GM21529 (cell line): ENCODE results near the gene RARB.

ENCODE experiments used
- ATAC-seq: cut with Tn5 transposase; IDR thresholded peaks from one replicate; pipeline ENCODE4 v1.9.1; 2021; ENCODE audit not compliant: unreplicated experiment

RARB gene

DNA sequence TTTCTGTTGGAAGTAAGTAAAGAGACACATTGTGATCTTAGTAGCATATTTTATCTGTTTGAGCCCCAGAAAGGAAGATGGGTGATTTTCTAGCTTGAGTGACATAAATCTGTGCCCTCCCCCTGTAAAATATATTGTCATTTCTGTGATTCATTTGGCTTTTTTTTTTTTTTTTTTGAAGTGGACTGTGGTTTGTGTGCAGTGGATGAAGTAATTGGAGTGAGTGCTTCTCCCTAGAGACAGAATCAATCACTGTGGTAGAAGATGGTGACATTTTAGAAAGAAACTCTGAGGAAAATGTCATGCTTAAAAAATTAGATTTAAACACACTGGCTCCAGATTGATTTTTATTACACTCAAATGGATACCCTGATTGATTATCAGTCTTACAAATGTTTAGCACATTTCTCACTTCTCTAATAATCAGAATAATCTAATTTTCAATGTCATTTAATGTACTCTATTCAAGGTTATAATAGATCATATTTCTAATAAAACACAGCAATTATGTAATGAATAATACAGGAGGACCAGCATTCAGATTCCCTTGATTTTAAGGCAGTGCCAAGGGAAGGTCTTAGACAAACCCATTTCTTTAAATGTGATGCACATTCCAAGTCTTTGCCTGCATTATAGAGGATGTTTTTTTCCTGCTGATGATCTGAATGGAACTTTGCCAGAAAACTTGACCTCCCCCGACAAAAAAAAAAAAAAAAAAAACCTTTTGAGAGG, 120.0 kb downstream of the RARB start:
- ATAC-seq: no peak

DNA sequence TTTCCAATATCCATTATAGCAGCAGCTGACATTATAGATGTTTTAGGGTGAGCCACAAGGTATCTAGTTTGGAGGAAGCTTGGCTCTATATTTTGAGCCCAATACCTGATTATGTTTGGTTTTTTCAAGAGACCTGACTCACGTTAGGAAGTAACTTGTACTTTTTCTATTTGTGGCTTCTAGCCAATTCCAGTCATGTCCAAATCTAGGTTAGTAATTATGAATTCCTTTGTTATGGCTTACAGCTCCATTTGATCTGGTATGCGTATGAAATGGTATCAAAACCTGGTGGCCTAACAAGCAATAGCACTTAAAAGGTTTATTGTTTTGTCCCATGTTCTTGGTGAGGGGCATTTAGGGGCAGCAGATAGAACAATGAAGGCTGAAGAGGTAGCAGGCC, 120.8 kb downstream of the RARB start:
- ATAC-seq: no peak

DNA sequence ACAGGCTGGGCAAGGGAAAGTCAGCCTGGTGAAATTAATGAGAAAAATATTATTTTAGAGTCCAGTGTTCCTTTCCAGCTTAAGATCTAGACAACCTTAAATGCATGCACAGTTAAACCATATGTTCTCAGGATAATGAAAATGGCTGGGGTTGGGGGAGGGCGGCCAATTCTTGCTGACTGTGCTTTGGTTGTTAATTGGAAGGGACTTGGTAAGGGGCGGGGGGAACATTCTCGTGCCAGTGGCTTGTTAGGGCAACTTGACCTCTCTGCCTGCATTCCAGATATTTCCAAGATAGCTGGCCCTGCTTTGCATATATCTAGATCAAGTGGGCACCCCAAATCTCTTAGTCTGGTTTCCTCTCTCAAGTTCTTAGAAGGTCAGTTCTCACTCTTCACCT, 124.2 kb downstream of the RARB start:
- no peak for ATAC-seq

DNA sequence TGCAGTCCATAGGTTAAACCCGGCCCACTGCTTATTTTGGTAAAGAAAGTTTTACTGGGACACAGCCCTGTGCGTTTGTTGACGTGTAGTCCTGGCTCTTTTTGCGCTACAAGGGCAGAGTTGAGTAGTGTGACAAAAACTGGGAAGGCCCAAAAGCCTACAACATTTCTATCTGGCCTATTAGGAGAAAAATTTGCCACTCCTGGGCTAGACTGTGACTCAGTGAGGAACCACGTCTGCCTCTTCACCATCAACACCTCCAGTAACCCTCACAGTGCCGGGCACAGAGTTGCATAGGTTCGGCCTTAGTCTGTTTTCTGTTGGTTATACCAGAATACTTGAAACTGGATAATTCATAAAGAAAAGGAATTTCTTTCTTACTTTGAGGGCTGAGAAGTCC, 126.3 kb downstream of the RARB start:
- ATAC-seq: no peak

DNA sequence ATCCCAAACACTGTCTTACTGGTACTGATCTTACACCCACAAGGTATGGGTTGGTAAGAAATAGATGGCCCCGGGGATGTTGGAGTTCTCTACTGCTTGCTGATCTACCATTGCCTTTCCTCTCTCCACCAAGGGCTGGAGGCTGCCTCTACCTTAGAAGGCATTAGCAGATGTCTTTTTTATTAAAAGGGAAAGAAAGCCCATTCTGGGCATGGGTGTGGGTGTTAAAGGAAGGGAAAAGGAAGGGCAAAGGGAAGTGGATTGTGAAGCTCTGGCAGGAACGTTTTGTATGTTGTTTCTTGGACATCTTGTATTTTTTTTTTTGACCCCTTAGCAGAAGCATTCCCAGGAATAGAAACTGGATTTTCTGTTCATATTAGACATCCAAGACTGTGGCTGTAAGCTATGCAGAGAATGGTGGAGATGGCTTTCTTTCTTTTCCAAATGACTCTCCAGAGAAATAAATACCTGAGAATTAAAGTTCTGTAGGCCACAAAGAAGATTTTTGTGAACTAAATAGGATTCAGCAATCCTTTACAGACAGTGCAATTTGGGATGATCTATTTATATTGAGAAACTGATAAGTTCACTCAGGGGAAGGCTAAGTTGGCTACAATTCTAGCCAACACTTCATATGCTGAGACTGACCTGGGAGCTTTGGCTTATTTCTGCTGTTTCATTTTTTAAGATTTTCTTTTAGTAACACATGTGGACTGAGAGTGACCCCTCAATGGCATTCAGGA, 127.8 kb downstream of the RARB start:
- ATAC-seq: no peak

DNA sequence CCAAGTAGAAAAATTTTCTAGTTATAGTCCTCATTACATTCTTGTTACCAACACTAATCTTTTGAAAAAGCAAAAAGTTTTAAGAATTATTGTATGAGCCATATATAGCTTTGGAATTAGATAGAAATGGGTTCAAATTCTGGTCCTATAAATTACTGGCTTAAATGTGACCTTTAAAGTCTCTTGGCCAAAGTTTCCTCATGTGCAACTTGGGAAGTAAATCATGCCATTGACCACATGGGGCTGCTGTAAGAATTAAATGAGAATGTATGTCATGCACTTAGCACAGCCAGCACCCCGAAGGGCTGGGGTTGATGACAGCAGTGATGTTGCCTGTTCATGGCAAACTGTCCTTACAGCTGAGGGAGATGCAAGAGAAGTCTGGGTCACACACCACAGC, 128.4 kb downstream of the RARB start:
- no peak for ATAC-seq

DNA sequence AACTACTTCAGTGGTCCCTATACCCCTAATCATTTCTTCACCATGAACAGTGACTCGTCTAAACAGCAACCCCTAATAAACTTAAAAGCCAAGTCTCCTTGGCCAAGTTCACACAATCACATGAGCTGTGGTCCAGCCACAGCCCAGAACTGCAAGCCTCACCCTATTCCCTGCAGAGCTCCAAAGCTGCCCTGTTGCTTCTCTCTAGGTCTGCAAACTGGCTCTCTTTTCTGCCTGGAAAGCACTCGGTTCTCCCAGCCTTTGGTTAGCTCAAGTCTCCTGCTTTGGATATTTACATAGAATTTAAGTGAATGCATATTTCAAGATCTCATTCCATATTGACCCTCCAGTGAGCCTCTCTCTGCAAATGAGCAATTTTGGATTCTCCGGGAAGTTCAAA, 129.6 kb downstream of the RARB start:
- no peak for ATAC-seq

DNA sequence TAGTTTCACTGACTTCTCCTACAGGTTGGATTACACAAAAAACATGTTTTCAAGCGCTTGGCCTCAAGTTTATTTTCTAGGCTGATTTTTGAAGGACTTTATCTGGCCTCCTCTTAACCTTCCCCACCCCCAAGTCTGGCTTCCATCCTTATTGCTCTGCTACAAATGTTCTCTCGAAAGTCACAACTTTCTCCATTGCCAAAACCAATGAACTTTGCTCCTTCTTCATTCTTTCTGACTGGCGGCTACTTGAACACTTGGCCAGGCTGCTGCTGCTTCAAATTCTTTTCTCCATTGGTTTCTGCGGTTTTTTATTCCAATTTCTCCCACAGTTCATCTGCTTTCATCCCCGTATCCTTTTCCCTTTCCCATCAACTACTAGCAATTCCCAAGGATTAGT, 130.1 kb downstream of the RARB start:
- ATAC-seq: no peak

DNA sequence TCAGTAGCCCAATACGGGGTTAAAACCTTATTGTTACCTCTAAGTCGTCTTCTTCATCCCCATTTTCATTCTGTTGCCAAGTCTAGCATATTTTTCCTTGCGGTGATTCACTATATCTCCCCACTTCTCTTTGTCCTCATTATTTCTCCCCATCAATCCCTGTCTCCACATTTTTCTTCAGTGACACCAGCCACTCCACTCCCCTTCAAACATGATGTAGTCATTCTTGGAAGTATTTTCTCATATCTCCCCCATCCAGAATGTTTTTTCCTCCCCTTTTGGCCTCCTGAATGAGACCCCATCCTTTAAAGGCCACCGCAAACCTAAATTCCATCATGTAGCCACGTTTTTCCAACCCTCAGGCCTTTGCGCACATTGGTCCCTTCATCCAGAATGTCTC, 130.7 kb downstream of the RARB start:
- ATAC-seq: no peak

DNA sequence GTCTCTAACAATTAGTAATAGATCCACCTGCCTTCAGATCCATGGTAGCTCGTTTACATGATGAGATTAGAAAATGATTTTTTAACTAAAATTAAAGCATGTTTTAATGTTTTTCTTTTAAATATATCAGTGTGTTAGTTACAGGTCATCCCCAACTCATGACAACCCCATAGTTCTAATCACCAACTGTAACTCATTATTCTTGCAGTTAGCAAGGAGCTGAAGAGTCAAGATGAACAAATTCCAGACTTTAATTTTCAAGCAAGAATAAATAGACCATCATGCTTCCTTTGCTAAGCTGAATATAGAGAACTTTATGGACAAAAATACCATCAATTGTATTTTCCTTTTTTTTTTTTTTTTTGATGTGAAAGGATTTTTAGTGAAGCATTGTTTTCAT, 135.5 kb downstream of the RARB start:
- ATAC-seq: no peak

DNA sequence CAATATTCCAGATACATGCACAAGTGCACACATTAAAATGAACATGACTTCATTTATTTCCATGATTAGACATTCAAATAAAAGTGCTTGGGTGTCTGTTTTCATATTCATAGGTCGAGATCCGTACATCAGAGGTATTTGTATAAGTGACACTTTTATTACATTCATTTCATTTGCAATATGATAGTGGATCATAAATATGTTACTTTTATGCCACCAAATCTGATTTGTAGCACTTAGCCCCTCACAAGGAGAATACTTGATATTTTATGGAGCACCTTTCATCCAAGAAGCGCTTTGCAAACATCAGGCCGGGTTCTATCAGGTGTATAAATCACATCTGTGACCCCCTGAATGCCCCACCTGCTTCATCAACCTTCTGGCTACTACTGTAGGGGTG, 136.0 kb downstream of the RARB start:
- no peak for ATAC-seq

DNA sequence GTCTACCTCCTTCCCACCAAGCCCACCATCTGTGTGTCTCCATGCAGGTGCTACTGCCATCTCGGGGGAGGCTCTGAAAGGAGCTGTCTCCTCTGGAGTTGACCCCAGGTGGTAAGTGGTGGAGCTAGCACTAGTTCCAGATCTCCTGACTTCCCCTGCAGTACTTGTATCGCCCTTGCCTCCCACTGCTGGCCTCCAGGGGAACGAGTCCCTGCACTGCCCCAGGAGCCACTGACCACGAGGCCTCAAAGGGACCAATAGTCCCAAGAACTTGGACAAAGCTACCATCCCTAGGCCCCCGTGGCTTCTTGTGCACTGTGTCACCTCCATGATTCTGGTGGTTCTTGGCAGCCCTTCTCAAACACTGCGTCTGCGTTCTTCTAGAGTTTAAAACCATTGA, 137.7 kb downstream of the RARB start:
- no peak for ATAC-seq

DNA sequence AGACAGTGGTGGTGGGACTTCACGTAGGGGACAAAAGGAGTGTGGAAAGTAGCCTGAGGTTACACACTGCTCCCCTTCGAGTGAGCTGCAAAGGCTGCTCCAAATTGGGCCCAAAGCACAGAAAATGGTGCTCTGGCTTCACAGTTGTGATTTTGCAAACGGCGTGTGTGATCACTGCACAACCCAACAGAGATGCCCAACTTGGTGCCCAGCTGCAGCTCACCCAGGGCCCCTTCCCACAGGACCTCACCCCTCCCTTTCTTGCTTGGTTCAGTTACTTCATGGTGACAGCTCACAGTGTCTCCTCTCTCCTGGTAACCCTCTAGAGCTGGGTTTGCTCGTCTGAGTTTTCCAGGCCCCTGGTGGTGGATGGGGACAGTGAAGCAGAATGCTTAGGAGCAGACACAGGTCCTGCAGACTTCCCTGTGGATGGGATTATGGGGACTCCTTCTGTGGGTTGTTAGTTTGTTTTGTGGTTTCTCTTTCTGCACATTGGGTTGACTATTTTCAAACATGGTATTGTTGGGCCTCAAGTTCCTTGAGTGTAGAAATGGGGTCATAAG, 138.4 kb downstream of the RARB start:
- ATAC-seq: no peak

DNA sequence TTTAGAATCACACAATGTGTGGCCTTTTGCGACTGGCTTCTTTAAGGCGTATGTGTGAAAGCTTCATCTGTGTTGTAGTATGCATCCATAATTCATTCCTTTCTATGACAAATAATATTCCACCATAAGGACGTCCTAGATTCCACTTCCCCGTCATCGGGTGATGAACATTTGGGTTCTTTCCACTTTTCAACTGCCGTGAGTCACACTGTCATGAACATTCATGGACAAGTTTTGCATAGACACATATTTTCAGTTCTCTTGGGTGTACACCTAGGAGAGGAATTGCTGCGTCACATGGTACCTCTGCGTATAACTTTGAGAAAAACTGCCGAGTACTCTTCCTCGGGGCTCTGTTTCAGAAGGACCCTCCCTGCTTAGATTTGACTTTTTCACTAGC, 139.3 kb downstream of the RARB start:
- no peak for ATAC-seq

DNA sequence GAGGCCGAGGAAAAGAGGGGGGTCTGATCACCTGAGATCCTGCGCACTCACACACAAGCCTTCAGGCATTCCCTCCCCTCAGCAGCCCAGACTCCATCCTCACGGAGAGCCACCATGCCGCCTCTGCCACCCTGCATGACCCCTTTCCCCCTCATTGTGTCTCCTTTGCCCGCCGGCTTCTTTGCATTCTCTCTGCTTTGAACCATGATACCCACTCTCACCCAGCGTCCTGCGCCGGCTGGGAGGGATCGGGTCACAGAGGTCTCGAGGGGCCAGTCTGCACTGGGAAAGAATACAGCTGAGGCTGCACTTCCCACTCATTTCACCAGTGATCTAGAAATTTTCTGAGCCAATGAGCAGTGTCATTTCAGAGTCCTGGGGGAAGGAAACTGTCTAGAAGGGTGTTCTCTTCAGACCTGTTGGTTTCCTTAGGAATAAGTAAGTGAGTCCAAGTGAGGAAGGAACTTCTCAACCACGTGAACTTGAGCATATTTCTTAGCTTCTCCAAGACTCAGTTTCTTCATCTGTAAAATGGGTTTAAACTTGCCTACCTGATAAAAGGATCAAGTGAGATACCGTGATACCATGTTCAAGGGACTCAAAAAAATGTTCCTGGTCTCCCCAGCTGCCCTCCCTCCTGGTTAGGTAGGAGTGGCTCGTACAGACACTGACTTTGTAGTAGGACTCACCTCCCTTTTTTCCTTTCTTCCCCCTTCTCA, 139.9 kb downstream of the RARB start:
- no peak for ATAC-seq

DNA sequence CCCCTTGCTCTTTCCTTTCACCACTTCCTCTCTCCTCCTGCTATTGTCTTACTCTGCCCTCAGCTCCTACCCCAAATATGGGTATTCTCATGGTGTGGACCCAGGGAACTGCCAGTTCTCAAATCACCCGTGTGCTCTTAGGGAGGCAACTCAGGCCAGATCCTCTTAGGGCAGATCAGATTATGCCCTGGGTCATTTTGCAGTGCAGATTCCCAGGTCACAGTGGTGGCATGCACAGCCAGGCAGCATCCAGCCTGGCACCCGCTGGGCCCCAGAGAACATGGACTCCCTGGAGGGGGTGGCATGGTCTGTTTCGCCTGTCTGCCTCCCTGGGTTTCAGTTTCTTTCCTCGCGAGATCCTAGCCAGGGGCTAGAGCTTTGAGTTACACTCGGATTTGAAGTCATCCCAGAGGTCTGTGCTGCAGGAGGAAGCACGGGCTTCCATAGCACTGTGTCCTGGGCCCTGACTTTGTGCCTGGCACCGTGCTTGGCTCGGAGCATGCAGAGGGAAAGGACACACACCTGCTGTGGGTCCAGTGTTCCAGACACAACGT, 140.5 kb downstream of the RARB start:
- no peak for ATAC-seq

DNA sequence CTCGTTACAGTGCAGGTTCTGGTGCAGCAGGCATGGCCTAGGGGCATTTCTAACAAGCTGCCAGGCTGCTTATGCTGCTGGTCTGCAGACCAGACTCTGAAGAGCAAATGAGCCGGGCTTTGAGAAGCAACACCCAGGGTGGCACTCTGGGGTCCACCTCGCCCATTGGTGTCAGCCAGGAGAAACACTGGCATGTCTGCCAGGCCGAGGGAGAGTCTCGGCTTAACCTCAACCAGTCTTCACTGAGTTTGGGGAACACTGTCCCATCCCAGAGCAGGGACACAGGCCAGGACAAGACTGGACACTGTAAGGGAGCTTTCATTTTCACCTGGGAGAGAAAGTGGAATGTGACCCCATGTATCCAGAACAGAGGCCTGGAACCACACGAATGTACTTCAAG, 143.2 kb downstream of the RARB start:
- ATAC-seq: no peak

DNA sequence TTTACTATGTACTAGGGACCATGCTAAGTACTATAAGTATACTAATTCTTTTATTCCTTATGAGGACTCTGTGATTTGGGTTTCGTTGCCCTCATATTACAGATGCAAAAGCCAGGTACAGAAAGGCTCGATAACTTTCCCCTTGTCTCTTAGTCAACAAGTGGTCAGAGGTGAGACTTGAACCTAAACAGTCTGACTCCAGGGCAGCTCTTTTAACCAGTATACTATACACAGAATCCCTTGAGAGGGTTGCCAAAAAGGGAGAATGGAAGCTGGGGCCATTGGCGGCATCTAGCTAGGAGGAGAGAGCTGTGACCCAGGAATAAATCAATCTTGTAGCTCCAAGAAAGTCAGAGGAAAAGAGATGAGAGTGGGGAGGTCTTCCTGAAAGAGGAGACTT, 144.3 kb downstream of the RARB start:
- ATAC-seq: no peak

DNA sequence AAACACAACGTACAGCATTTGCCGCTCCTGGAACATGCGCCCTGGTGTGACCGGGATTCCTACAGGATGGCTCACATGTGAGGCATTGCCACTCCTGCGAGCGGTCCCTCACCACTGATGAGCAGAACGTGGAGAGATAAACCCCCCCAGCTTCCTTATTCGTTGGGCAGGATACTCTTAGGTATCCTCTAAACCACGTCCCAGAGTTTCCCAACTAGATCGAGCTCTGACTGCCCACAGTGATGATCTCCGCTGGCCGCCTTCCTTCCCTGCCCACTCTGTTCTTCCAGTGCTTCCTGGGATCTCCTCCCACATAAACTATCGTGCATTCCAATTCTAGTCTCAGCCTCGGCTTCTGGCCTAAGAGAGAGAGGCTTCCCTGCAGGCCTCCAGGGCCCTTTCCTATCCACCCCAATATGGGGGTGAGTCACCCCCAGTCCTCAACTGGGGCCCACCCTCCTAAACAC, 144.9 kb downstream of the RARB start:
- no peak for ATAC-seq

DNA sequence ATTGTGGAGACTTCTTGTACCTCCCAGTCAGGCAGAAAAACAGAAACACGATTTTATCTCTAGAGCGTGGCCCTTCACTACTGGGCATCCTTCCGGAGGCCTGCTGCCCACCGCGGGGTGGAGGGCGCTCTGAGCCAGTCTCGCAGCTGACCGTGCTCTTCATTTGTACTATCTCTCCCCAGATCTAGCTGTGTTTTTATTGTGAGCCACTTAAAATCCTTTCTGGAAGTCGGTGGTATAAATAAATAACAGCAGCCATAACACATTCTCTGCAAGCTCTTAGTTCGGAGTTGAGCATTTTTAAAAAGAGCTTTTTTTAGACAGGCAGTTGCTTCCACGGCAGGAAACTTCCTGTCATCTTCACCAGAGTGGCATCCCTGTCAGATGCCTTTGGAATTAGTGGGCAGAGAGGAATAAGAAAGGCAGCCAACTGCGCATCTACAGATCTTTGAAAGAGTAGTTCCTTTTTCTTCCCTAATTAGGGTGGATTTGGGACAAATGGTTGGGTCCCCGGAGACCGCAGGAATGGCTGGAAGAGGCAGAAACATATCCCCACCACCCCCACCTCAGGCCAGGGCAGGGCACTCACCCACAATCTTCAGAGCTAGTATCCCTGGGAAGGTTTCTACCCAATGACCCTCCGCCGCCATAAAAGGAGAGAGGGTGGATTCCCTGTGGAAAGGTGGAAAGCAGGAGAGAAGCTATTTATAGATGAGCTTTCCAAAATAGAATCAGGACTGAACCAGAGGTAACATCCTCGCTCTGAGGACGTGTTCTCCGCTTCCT, 145.5 kb downstream of the RARB start:
- ATAC-seq: no peak
